Upper lobe of left lung (tissue), 4 donors: ENCODE results near the gene NRGN.

ENCODE experiments used
- POLR2A ChIP-seq, 4 donors: fragments of 450-650 bp; IDR thresholded peaks; one replicate each; pipeline ENCODE4 v1.5.1; 2016 to 2017; ENCODE audit warnings: antibody characterized with exemption in 4 of 4, mild to moderate bottlenecking in 2 of 4
- TF ChIP-seq, protein P1 (sequence below), 6 experiments: fragments of 450-650 bp in 4 of 6; fragments of 200-600 bp in 2 of 6; sonication (generic) in 2 of 6; IDR thresholded peaks; one replicate each; pipeline ENCODE4 v1.5.1; 2016 to 2019; ENCODE audit warnings: antibody characterized with exemption in 6 of 6

DNA sequence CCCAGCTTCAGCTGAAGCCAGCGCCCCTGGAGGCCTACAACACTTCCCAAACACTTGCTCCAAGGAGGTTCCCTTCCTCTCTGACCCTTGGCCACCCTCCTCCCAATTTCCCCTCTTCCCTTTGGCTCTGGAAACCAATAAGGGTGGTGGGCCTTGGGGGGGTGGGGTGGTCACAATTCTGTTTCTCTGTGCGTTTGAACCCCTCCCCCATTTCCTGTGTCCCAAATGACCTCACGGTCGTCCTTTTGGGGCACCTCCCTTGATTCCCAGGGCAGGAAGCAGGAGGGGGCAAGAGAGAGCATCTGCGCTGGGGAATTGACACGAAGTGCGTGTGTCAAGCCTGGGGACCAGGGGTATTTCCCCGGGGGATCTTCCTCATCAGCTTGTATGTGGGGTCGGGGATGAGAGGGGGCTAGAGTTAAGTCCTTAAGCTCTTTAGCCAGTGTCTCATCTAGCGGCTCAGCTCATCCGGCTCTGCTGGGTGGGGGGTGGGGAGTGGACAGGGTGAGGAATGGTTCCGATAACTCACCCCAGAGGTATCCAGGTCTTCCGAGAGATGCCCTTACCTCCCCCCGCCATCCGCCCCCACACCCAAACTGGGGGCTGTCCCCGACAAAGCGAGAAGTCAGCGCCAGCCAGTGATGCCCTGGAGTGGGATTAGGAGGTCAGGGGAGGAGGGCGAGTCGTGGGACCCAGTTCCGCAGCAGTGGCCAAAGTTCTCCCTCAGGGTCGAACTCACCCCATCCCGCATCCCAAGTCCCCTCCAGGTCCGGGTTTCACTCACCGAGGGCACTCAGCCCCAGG, 21.8 kb downstream of the NRGN start:
- no peak for TF ChIP-seq POLR2A (IDR thresholded peaks at IDR 0.05)
- TF ChIP-seq, protein P1, sequence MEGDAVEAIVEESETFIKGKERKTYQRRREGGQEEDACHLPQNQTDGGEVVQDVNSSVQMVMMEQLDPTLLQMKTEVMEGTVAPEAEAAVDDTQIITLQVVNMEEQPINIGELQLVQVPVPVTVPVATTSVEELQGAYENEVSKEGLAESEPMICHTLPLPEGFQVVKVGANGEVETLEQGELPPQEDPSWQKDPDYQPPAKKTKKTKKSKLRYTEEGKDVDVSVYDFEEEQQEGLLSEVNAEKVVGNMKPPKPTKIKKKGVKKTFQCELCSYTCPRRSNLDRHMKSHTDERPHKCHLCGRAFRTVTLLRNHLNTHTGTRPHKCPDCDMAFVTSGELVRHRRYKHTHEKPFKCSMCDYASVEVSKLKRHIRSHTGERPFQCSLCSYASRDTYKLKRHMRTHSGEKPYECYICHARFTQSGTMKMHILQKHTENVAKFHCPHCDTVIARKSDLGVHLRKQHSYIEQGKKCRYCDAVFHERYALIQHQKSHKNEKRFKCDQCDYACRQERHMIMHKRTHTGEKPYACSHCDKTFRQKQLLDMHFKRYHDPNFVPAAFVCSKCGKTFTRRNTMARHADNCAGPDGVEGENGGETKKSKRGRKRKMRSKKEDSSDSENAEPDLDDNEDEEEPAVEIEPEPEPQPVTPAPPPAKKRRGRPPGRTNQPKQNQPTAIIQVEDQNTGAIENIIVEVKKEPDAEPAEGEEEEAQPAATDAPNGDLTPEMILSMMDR (IDR thresholded peaks at IDR 0.05): no peak
